ENCODE measurements around the gene PEPD.

PEPD gene

DNA sequence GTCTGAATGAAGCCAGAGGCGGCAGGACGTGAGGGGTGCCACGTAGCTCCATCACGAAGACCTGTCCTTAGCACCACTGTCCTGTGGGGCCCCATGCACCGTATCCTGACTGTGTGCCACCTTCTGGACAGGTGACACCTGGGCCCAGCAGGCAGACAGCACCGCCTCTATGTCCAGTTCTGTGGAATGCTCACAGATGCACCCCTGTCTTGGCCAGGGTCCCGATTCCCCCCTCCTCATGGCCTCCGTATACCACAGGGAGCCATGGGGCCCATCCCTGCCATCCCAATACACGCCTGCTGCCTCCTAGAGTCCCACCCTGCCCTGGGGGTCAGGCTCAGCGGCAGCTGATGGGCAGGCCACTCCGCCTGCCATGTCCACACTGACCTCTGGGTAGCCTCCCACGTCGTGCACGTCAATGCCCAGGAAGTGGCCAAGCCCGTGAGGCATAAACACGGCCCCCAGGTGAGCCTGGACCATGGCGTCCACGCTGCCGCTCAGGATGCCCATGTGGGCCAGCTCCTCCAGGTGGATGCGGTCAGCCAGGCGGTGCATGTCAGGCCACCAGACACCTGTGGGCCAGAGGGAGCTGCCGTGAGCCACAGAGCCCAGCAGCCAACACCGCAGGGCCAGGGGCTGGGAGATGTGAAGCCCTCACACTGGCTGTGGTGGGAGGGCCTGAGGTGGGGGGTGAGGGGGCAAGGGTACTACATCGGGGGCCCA is 130.5 kb downstream of the PEPD start:
- no peak for DNase-seq
- H3K27me3 ChIP-seq (replicated peaks in 2 of 5; ENCODE audit: control insufficient read depth in 4 of 5, insufficient read depth in 5 of 5, low read length in 4 of 5): no peaks in the 10 kb centered on the region
- peaks cover 0 to 18% (median 6%) of the 10 kb centered on the region in 4 experiments for H3K36me3 ChIP-seq (ENCODE audit: control insufficient read depth in 4 of 4, insufficient read depth in 4 of 4, low read length in 3 of 4)
- H3K4me1 ChIP-seq (ENCODE audit: control extremely low read depth in 1 of 4, control insufficient read depth in 4 of 4, insufficient read depth in 4 of 4, low read length in 3 of 4): peaks cover 0 to 20% (median 3%) of the 10 kb centered on the region in 4 experiments
- POLR2A ChIA-PET: no interaction called here
- H3K4me3 ChIP-seq (ENCODE audit: control insufficient read depth in 1 of 7, extremely low read depth in 1 of 7, insufficient read depth in 4 of 7, low read depth in 2 of 7, low read length in 6 of 7): no peak overlapping the region
- no peaks in the 10 kb centered on the region for H3K9me3 ChIP-seq (ENCODE audit: control extremely low read depth in 1 of 5, control insufficient read depth in 4 of 5, insufficient read depth in 2 of 5, low read depth in 1 of 5, low read length in 4 of 5)
- 99% methylated on average over 21 of the region's 24 CpGs for WGBS (ENCODE audit: insufficient coverage)
- CTCF ChIA-PET: interaction anchor here (1.2 to 1.5 kb wide), 3 partner anchors 13 to 247 kb away, joined by 3 to 5 read pairs (median 4); no protein-coding TSS in a partner anchor
- H3K27ac ChIP-seq (ENCODE audit: insufficient read depth in 1 of 2, low read depth in 1 of 2, low read length in 2 of 2, poor library complexity in 1 of 2, severe bottlenecking in 2 of 2): no peak overlapping the region

DNA sequence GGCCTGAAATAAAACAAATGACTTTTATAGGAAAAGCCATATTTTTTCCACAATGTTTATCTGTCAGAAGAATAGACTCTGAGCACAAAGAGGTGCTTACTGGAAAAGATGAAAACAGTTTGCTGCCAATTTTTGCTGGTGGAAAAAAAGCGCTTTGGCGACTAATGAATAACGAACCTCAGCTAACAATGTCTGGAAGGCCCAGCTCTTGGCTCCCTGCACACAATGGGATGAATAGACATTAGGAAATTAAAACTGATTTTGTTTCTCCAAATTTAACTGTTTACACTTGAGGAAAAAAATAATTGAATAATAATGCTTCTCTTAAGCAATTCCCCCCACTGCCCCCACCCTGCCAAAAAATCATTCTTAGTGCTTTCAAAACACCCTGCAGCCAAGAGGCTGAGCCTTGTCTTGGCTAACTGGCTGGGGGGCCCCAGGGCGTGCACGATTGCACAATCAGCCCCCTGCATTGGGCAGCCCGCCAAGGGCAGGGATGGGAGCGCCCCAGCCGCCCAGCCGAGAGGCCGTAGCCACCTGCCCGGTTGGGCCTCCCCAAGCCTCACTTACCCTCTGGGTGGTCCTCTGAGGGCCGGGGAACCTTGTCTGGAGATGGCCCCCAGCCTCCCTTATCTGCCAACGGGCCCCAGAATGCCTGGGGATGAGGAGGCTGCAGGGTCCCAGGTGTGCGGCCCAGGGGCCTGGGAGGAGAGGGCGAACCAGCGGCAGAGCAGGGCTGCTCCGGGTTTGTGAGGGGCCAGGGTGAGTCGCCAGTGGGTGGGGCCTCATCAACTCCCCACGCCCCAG is 131.3 kb downstream of the PEPD start:
- POLR2A ChIA-PET: no interaction called here
- 91% methylated on average over 18 of the region's 19 CpGs for WGBS (ENCODE audit: insufficient coverage)

GRCh38 chr19:33389421-33390100 is 132.0 kb downstream of the PEPD start:
- Histone ChIP-seq H3K36me3 (ENCODE audit: control insufficient read depth in 4 of 4, insufficient read depth in 4 of 4, low read length in 3 of 4) (peaks cover 2 to 22% (median 7%) of the 10 kb centered on the region in 4 experiments), H3K4me1 (ENCODE audit: control extremely low read depth in 1 of 4, control insufficient read depth in 4 of 4, insufficient read depth in 4 of 4, low read length in 3 of 4) (peaks cover 0 to 15% (median 3%) of the 10 kb centered on the region in 4 experiments), H3K4me3 (ENCODE audit: control insufficient read depth in 1 of 7, extremely low read depth in 1 of 7, insufficient read depth in 4 of 7, low read depth in 2 of 7, low read length in 6 of 7) (no peak overlapping the region), H3K27ac (ENCODE audit: insufficient read depth in 1 of 2, low read depth in 1 of 2, low read length in 2 of 2, poor library complexity in 1 of 2, severe bottlenecking in 2 of 2) (no peak overlapping the region), H3K9me3 (ENCODE audit: control extremely low read depth in 1 of 5, control insufficient read depth in 4 of 5, insufficient read depth in 2 of 5, low read depth in 1 of 5, low read length in 4 of 5) (no peaks in the 10 kb centered on the region), H3K27me3 (replicated peaks in 2 of 5; ENCODE audit: control insufficient read depth in 4 of 5, insufficient read depth in 5 of 5, low read length in 4 of 5) (no peaks in the 10 kb centered on the region)
- CTCF ChIA-PET: interaction anchor here (1.0 kb wide), 1 partner anchor 15 kb away, joined by 3 read pairs; no protein-coding TSS in a partner anchor
- WGBS (ENCODE audit: insufficient coverage): 91% methylated on average over 18 of the region's 22 CpGs
- POLR2A ChIA-PET: interaction anchor here (0.6 kb wide), 1 partner anchor 18 kb away, joined by 3 read pairs; no protein-coding TSS in a partner anchor
- DNase-seq: no peak

More for the DNA sequence above, 131.3 kb downstream of the PEPD start:
- Histone ChIP-seq H3K27me3 (replicated peaks in 2 of 5; ENCODE audit: control insufficient read depth in 4 of 5, insufficient read depth in 5 of 5, low read length in 4 of 5) (no peaks in the 10 kb centered on the region), H3K4me3 (ENCODE audit: control insufficient read depth in 1 of 7, extremely low read depth in 1 of 7, insufficient read depth in 4 of 7, low read depth in 2 of 7, low read length in 6 of 7) (no peak overlapping the region), H3K27ac (ENCODE audit: insufficient read depth in 1 of 2, low read depth in 1 of 2, low read length in 2 of 2, poor library complexity in 1 of 2, severe bottlenecking in 2 of 2) (no peak overlapping the region), H3K9me3 (ENCODE audit: control extremely low read depth in 1 of 5, control insufficient read depth in 4 of 5, insufficient read depth in 2 of 5, low read depth in 1 of 5, low read length in 4 of 5) (no peaks in the 10 kb centered on the region), H3K36me3 (ENCODE audit: control insufficient read depth in 4 of 4, insufficient read depth in 4 of 4, low read length in 3 of 4) (peaks cover 0 to 22% (median 7%) of the 10 kb centered on the region in 4 experiments), H3K4me1 (ENCODE audit: control extremely low read depth in 1 of 4, control insufficient read depth in 4 of 4, insufficient read depth in 4 of 4, low read length in 3 of 4) (peaks cover 0 to 20% (median 3%) of the 10 kb centered on the region in 4 experiments)
- DNase-seq: no peak
- CTCF ChIA-PET: interaction anchor here (1.0 to 1.5 kb wide), 3 partner anchors 16 to 246 kb away, joined by 3 to 4 read pairs (median 3); no protein-coding TSS in a partner anchor

DNA sequence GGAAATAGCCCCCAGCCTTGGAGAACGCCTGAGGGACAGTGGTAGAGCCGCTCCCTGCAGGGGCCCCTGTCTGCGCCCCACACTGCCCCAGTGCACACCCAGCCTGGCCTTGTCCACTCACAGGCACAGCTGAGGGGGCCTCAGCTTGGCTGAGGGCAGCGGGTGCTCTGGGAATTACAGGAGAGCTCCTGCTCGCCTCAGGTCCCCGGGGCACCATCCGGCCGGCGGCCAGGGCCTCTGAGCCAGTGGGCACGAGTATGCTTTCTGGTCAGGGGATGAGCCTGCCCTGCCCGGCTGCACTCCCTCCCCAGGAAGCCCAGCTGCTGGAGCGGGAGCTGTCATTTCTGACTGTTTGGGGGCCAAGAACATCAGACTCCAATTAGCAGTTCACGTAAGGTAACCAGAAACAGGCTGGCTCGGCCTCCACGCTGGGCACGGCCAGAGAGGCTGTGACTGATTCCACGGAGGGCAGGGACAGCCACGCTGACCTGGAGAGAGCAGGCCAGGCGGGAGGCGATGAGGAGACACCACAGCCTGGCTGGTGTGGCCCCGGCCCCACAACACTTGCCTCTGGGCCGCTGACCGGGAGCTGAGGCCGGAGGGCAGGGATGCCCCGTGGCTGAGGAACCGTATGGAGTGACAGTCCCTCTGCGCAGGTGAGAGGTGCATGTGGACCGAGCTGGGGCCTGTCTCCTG is 132.7 kb downstream of the PEPD start:
- ChIA-PET CTCF (interaction anchor here (1.0 kb wide), 1 partner anchor 15 kb away, joined by 3 read pairs; no protein-coding TSS in a partner anchor), POLR2A (interaction anchor here (0.6 kb wide), 1 partner anchor 17 kb away, joined by 3 read pairs; no protein-coding TSS in a partner anchor)
- 97% methylated on average over 20 of the region's 28 CpGs for WGBS (ENCODE audit: insufficient coverage)
- Histone ChIP-seq H3K4me1 (ENCODE audit: control extremely low read depth in 1 of 4, control insufficient read depth in 4 of 4, insufficient read depth in 4 of 4, low read length in 3 of 4) (peaks cover 0 to 10% (median 3%) of the 10 kb centered on the region in 4 experiments), H3K27ac (ENCODE audit: insufficient read depth in 1 of 2, low read depth in 1 of 2, low read length in 2 of 2, poor library complexity in 1 of 2, severe bottlenecking in 2 of 2) (no peak overlapping the region), H3K4me3 (ENCODE audit: control insufficient read depth in 1 of 7, extremely low read depth in 1 of 7, insufficient read depth in 4 of 7, low read depth in 2 of 7, low read length in 6 of 7) (no peak overlapping the region), H3K27me3 (replicated peaks in 2 of 5; ENCODE audit: control insufficient read depth in 4 of 5, insufficient read depth in 5 of 5, low read length in 4 of 5) (no peaks in the 10 kb centered on the region), H3K36me3 (ENCODE audit: control insufficient read depth in 4 of 4, insufficient read depth in 4 of 4, low read length in 3 of 4) (peaks cover 2 to 25% (median 8%) of the 10 kb centered on the region in 4 experiments), H3K9me3 (ENCODE audit: control extremely low read depth in 1 of 5, control insufficient read depth in 4 of 5, insufficient read depth in 2 of 5, low read depth in 1 of 5, low read length in 4 of 5) (no peaks in the 10 kb centered on the region)
- DNase-seq: no peak

- no peak overlapping the region for H3K27ac ChIP-seq (ENCODE audit: insufficient read depth in 1 of 2, low read depth in 1 of 2, low read length in 2 of 2, poor library complexity in 1 of 2, severe bottlenecking in 2 of 2)
- no peaks in the 10 kb centered on the region for H3K9me3 ChIP-seq (ENCODE audit: control extremely low read depth in 1 of 5, control insufficient read depth in 4 of 5, insufficient read depth in 2 of 5, low read depth in 1 of 5, low read length in 4 of 5)
- ChIA-PET POLR2A (no interaction called here), CTCF (no interaction called here)
- DNase-seq: no peak
- H3K36me3 ChIP-seq (ENCODE audit: control insufficient read depth in 4 of 4, insufficient read depth in 4 of 4, low read length in 3 of 4): peaks cover 2 to 31% (median 10%) of the 10 kb centered on the region in 4 experiments
- no peak overlapping the region for H3K4me3 ChIP-seq (ENCODE audit: control insufficient read depth in 1 of 7, extremely low read depth in 1 of 7, insufficient read depth in 4 of 7, low read depth in 2 of 7, low read length in 6 of 7)
- 92% methylated on average over 13 of the region's 13 CpGs for WGBS (ENCODE audit: insufficient coverage)
- H3K4me1 ChIP-seq (ENCODE audit: control extremely low read depth in 1 of 4, control insufficient read depth in 4 of 4, insufficient read depth in 4 of 4, low read length in 3 of 4): peaks cover 0 to 10% (median 3%) of the 10 kb centered on the region in 4 experiments
- H3K27me3 ChIP-seq (replicated peaks in 2 of 5; ENCODE audit: control insufficient read depth in 4 of 5, insufficient read depth in 5 of 5, low read length in 4 of 5): no peaks in the 10 kb centered on the region
Observed at GRCh38 chr19:33388231-33388724, 133.3 kb downstream of the PEPD start.

DNA sequence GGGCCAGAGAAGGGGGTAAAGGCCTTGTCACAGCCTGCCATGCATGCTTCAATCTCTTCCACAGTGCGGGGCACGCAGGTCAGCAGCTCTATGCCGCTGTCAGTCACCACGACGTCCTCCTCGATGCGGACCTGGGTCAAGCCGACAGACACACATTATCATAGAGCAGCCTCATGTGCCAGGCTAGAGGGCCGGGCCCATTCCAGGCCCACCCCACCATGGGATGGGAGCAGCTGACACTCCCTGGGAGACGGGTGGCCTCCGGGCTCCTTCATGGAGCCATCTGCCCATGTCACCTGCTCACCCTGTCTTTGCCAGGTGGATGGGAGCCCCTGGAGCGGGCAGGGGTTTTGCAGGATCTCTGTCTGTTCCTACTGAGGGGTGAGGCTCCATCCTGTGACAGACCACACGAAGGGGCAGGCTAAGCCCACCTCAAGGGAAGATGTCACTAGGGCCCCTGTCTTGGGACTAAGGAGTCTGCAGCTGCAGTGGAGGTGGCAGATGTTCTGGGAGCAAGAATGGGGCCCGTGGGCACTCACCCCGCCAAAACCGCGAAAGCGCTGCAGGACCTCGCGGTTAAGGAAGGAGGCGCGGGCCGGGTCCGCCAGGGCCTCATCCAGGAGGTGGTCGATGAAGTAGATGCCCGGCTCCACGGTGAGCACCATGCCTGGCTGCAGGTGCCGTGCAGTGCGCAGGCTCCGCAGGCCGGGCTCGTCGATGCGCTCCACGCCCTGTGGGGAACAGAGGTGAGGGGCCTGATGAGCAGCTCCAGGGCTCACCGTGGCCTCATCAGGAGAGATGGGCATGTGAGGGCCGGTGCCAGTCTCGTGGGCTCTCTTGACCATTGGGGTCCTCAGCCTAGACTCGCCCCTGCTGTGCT is 134.0 kb downstream of the PEPD start:
- DNase-seq: no peak
- CTCF ChIA-PET: no interaction called here
- no peaks in the 10 kb centered on the region for H3K27me3 ChIP-seq (replicated peaks in 2 of 5; ENCODE audit: control insufficient read depth in 4 of 5, insufficient read depth in 5 of 5, low read length in 4 of 5)
- H3K36me3 ChIP-seq (ENCODE audit: control insufficient read depth in 4 of 4, insufficient read depth in 4 of 4, low read length in 3 of 4): peaks cover 2 to 31% (median 10%) of the 10 kb centered on the region in 4 experiments
- H3K9me3 ChIP-seq (ENCODE audit: control extremely low read depth in 1 of 5, control insufficient read depth in 4 of 5, insufficient read depth in 2 of 5, low read depth in 1 of 5, low read length in 4 of 5): no peaks in the 10 kb centered on the region
- 97% methylated on average over 36 of the region's 39 CpGs for WGBS (ENCODE audit: insufficient coverage)
- POLR2A ChIA-PET: no interaction called here
- H3K27ac ChIP-seq (ENCODE audit: insufficient read depth in 1 of 2, low read depth in 1 of 2, low read length in 2 of 2, poor library complexity in 1 of 2, severe bottlenecking in 2 of 2): no peak overlapping the region
- peaks cover 0 to 10% (median 3%) of the 10 kb centered on the region in 4 experiments for H3K4me1 ChIP-seq (ENCODE audit: control extremely low read depth in 1 of 4, control insufficient read depth in 4 of 4, insufficient read depth in 4 of 4, low read length in 3 of 4)
- H3K4me3 ChIP-seq (ENCODE audit: control insufficient read depth in 1 of 7, extremely low read depth in 1 of 7, insufficient read depth in 4 of 7, low read depth in 2 of 7, low read length in 6 of 7): no peak overlapping the region

Data from common myeloid progenitor, CD34-positive (primary cell).